GM19463 (cell line): Measurements from ENCODE around the gene SMAD2.
A peak's percentile ranks its signal among the peaks of the same experiment; 100 is the strongest.

Experiments
- ATAC-seq: cut with Tn5 transposase; IDR thresholded peaks from one replicate; pipeline ENCODE4 v1.9.1; 2021; ENCODE audit warnings: mild to moderate bottlenecking, moderate library complexity; ENCODE audit not compliant: unreplicated experiment

The SMAD2 gene

GRCh38 chr18:47932603-47933002 is 2.1 kb upstream of the SMAD2 start:
- ATAC-seq = no peak

DNA sequence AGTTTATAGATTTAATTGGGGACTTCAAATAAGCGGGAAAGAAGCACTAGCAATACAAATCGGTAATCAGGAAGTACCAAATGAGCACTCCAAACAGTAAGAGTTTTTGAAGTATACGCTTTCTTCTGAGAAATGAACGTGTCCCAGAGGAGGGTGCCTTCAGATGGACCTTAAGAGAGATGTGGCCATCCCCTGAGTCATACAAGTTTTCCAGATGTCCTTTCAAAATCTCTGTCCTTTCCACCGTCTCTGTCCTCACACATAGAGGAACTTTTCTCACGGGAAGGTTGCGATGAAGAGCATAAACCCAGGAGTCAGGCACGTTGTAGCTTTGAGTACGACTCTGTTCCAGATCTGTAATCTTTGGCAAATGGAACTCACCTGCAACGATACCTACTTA is 1.7 kb upstream of the SMAD2 start:
- no peak for ATAC-seq

- no peak for ATAC-seq
Measured at GRCh38 chr18:47931718-47932103, 1.3 kb upstream of the SMAD2 start.

DNA sequence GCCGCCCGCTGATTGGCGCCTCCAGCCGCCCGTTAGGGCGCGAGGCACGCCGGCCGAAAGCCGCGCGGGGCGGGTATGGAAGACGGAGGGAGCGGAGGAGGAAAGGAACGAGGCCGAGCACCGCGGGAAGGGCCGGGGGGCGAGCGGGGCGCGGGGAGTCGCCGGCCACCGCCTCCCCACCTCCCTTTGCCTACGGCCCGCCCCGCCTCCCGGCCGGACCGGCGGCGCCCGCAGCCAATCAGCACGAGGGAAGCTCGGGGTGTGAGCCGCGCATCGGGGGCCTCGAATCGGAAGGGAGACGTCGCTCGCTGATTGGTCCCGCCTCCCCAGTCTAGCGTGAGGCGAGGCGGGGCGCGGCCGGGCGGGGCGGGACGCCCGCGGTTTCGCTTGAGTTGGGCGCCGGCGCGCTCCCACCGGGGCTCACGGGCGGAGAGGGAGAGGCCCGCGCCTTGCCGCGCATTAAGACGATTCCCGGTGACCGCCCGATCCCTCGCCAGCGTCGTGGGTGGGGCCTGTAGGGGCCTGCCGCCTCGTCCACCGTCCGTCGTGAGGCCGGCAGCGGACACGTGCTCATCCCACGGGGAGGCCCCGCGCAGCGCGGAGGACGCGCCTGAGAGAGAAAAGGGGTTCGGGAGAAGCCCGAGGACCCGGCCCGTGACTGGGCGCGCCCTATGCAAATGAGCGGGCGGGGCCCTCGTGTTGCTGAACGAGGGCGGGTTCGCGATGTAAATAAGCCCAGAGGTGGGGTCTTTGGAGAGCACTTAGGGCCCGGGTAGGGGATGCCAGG is 665 bp upstream of the SMAD2 start:
- ATAC-seq = peak; percentile 78

- ATAC-seq = no peak
Measured at GRCh38 chr18:47929681-47930198, 719 bp downstream of the SMAD2 start.

- ATAC-seq = no peak
Measured at GRCh38 chr18:47928466-47928865, 2.0 kb downstream of the SMAD2 start.

GRCh38 chr18:47926101-47926850 is 4.2 kb downstream of the SMAD2 start:
- no peak for ATAC-seq

DNA sequence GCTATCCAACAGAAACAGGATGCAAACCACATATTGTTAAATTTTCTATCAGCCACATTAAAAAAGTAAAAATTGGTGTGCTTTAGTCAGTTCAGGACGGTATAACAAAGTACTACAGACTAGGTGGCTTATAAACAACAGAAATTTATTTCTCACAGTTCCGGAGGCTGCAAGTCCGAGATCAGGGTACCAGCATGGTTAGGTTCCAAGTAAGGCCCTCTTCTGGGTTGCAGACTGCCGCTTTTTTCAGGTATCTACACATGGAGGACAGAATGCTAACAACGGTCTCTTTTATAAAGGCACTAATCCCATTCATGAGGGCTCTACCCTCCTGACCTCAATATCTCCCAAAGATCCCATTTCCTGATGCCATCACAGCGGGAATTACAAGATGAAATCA is 10.5 kb downstream of the SMAD2 start:
- ATAC-seq = no peak

GRCh38 chr18:47917923-47918610 is 12.4 kb downstream of the SMAD2 start:
- ATAC-seq = no peak

DNA sequence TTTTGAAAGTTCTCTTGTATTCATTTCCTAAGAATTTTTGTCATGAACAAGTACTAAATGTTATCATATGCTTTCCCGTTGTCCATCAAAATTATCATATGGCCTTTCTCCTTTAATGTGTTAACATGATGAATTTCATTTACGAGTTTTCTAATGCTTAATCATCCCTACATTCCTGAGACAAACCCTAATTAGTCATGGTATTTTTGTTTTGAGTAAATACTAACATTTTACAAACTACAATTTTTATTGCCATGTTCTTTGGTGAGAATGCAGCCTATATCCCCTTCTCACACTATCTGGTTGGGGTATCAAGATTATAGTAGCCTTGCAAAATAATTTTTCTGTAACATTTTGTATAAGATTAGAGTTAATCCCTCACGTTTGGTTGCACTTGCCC is 14.5 kb downstream of the SMAD2 start:
- no peak for ATAC-seq

- no peak for ATAC-seq
Measured at GRCh38 chr18:47915229-47915628, 15.2 kb downstream of the SMAD2 start.

DNA sequence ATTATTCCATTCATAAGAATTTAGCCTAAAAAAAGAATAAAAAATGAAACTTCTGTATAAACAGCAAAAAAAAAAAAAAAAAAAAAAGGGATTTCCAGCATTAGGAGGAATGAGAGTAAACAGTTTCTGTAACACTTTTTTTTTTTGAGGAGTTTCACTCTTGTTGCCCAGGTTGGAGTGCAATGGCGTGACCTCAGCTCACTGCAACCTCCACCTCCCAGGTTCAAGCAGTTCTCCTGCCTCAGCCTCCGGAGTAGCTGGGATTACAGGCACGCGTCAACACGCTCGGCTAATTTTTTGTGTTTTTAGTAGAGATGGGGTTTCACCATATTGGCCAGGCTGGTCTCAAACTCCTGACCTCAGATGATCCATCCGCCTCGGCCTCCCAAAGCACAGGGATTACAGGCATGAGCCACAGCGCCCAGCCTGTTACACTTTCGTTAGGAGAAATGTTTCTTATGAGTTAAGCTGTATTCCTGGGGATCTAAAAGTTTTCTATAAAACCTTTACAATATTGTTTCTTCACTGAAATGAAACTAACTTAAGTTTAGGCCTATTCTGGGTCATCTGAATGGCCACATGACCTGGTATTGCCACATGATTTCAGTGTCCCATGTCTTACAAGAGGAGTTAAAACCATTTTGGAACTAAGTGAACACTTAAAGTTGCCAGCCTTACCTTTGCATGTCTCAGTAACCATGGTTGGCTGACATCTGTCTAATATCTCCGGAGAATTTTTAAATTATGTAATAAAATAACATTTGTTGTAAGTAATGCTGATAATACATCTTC is 17.5 kb downstream of the SMAD2 start:
- ATAC-seq = no peak

- ATAC-seq = no peak
Measured at GRCh38 chr18:47912343-47912742, 18.1 kb downstream of the SMAD2 start.

DNA sequence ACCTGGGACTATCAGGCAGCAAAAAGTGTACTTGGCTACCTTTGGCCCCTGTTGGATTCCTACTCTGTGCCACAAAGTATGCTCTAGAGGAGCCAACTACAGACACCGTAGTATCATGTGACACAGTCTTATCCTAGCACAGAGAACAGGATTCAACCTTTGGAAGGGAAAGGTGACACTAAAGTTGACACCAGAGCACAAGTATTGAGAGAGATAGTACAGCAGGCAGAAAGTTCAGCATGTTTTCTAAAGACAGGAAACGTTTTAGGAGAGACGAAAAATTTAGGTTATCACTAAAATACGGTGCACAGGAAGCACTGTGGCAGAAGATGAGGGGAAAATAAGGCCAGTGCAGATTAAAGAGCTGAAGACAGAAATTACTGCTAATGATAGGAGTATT is 18.6 kb downstream of the SMAD2 start:
- ATAC-seq = no peak

DNA sequence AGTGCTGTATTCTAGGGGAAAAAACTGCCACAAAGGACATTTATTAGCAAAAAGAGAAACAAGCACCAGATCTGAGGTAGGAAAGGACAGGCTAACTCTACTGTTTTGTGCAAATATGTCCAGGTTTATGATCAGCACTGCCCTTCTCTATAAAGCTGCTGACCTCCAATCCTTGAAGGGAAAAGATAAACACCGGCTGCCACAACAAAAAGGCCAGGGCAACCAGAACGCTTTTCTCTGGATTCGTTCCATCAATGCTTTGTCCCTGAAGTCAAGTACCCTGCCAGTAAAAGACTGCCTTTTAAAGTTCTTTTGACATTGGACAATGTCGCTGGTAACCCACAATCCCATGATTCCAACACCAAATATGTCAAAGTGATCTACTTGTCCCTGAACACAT is 21.0 kb downstream of the SMAD2 start:
- ATAC-seq = no peak

DNA sequence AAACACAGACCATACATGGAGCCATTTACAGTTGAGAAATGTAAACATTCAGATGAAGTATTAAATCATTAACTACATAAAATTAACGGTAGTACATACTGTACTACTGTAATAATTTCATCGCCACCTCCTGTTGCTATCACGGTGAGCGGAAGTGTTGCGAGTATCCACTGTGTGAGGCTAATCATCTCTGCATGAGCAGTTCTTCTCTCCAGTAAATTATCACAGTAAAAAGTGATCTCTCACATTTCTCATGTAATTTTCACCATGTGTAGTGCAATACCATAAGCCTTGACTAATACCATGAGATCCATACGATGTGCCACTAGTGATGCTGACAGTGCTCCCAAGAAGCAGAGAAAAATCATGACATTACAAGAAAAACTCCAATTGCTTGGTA is 21.9 kb downstream of the SMAD2 start:
- ATAC-seq = no peak

DNA sequence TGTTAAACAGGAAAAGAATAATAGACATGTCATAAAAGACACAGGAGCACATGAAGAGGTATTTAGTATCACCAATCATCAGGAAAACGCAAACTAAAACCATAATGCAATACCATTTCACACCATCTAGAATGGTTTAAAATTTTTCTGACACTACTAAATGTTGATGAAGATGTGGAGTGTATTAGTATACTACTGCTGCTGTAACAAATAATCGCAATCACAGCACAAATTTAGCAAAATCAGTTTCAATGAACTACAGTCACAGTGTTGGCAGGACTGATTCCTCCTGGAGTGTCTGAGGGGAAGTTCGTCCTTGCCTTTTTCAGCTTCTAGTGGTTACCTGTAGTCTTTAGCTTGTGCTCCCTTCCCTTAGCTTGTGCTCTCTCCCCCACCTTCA is 24.1 kb downstream of the SMAD2 start:
- ATAC-seq = no peak

DNA sequence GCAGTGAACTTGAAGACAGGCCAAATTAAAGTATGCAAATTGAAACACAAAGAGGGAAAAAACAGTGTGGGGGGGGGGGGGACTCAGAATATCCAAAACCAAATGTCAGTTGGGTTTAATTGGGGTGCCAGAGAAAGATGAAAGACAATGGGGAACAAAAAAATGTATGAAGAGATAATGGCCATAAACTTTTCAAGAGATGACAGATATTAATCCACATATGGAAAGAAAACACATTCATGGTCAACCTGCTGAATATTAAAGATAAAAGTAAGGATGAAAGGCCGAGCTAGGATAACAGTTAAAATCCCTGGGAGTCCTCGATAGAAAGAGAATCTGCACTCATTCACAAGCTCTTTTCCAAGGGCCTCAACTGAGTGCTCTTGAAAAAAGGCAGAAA is 26.6 kb downstream of the SMAD2 start:
- no peak for ATAC-seq

- ATAC-seq = peak; percentile 89
Measured at GRCh38 chr18:47901624-47902362, 28.7 kb downstream of the SMAD2 start.
